CD4-positive, CD25-positive, alpha-beta regulatory T cell (primary cell): ENCODE data around the gene PTPRN2. TPM values are rescaled to one million over a fixed set of nuclear protein-coding genes. Genes with fewer than 3 reads are reported as not detected.

ENCODE experiments used
- ATAC-seq, 2 donors: fragments of 150-1000 bp; cut with Tn5 transposase; one replicate each; pipeline ENCODE4 v1.10.0; 2021; ENCODE audit warnings: low read depth in 2 of 2, moderate number of reproducible peaks in 2 of 2, moderate library complexity in 1 of 2
- DNase-seq, 3 donors: peaks; one replicate each; pipeline versions ENCODE4 v3.0.0 to v3.0.0-alpha.2; 2012 to 2022; ENCODE audit warnings: mixed read lengths in 1 of 3
- H3K27ac ChIP-seq: one replicate; pipeline ENCODE4 v1.7.0; 2013; ENCODE audit warnings: mild to moderate bottlenecking, low read length; ENCODE audit not compliant: insufficient read depth, poor library complexity, severe bottlenecking
- H3K27me3 ChIP-seq: one replicate; pipeline ENCODE4 v1.7.0; 2013; ENCODE audit warnings: low read length; ENCODE audit not compliant: control insufficient read depth, insufficient read depth
- H3K36me3 ChIP-seq: one replicate; pipeline ENCODE4 v1.7.0; 2013; ENCODE audit warnings: mild to moderate bottlenecking, low read length, moderate library complexity; ENCODE audit not compliant: control insufficient read depth, insufficient read depth
- H3K4me1 ChIP-seq: 2 replicates; pipeline ENCODE4 v1.7.0; 2013; ENCODE audit warnings: mild to moderate bottlenecking, low read length; ENCODE audit not compliant: insufficient read depth, control insufficient read depth, poor library complexity, severe bottlenecking
- H3K4me3 ChIP-seq: one replicate; pipeline ENCODE4 v1.7.0; 2013; ENCODE audit warnings: low read depth, mild to moderate bottlenecking, low read length, moderate library complexity
- H3K9me3 ChIP-seq, 2 experiments: 1 replicate in 1 of 2; 2 replicates in 1 of 2; pipeline ENCODE4 v1.7.0; 2013; ENCODE audit warnings: low read length in 2 of 2, mild to moderate bottlenecking in 1 of 2, moderate library complexity in 1 of 2; ENCODE audit not compliant: control insufficient read depth in 2 of 2
- H3K27ac Mint-ChIP-seq, 3 donors: one replicate each; pipeline ENCODE4 v1.8.0; 2020 to 2022; ENCODE audit warnings: mild to moderate bottlenecking in 3 of 3, mixed read lengths in 3 of 3, moderate library complexity in 2 of 3
- H3K27me3 Mint-ChIP-seq: one replicate; pipeline ENCODE4 v1.8.0; 2022; ENCODE audit warnings: mild to moderate bottlenecking, mixed read lengths
- H3K36me3 Mint-ChIP-seq: one replicate; pipeline ENCODE4 v1.8.0; 2020; ENCODE audit warnings: mixed read lengths
- H3K4me1 Mint-ChIP-seq, 4 donors: one replicate each; pipeline ENCODE4 v1.8.0; 2020 to 2022; ENCODE audit warnings: mixed read lengths in 4 of 4, mild to moderate bottlenecking in 1 of 4
- H3K4me3 Mint-ChIP-seq, 4 donors: one replicate each; pipeline ENCODE4 v1.8.0; 2020 to 2022; ENCODE audit warnings: mild to moderate bottlenecking in 4 of 4, mixed read lengths in 4 of 4, moderate library complexity in 3 of 4
- H3K9me3 Mint-ChIP-seq, 7 donors: one replicate each; pipeline ENCODE4 v1.8.0; 2020 to 2022; ENCODE audit warnings: mixed read lengths in 7 of 7, mild to moderate bottlenecking in 3 of 7, moderate library complexity in 2 of 7
- polyA plus RNA-seq, 4 donors: library from polyadenylated mRNA; unstranded; fragments of 300-500 nt; fragmentation: Illumina TruSeq; gene quantifications; one replicate each; pipeline ENCODE4 v1.2.3, GENCODE V29; 2021
- total RNA-seq: library from RNA; stranded (reverse); gene quantifications from one replicate; pipeline ENCODE4 v1.2.3, GENCODE V29; 2022

PTPRN2 gene
- total and polyA plus RNA-seq, 5 donors from 2014 or later: 1.6 to 4.7 (median 2.7) TPM

GRCh38 chr7:157817433-157817832 is 770.2 kb downstream of the PTPRN2 start:
- H3K27ac Mint-ChIP-seq: peak overlapping the region in 1 of 3 donors; percentile 19
- no peaks in the 10 kb centered on the region for H3K9me3 ChIP-seq
- no peaks in the 10 kb centered on the region for H3K4me1 ChIP-seq
- H3K4me1 Mint-ChIP-seq: peaks cover 0 to 6% (median 4%) of the 10 kb centered on the region in 4 donors
- no peaks in the 10 kb centered on the region for H3K36me3 ChIP-seq
- ATAC-seq: no peak
- H3K9me3 Mint-ChIP-seq: peaks cover 0 to 1% (median 0%) of the 10 kb centered on the region in 7 donors
- no peak overlapping the region for H3K4me3 ChIP-seq
- no peaks in the 10 kb centered on the region for H3K27me3 Mint-ChIP-seq
- H3K36me3 Mint-ChIP-seq: no peaks in the 10 kb centered on the region
- H3K4me3 Mint-ChIP-seq: no peak overlapping the region
- H3K27me3 ChIP-seq: no peaks in the 10 kb centered on the region
- no peak for DNase-seq
- H3K27ac ChIP-seq: no peak overlapping the region

GRCh38 chr7:157816526-157817250 is 770.9 kb downstream of the PTPRN2 start:
- Mint-ChIP-seq H3K4me3 (no peak overlapping the region), H3K4me1 (peaks cover 0 to 6% (median 4%) of the 10 kb centered on the region in 4 donors), H3K9me3 (peaks cover 0 to 1% (median 0%) of the 10 kb centered on the region in 7 donors), H3K36me3 (no peaks in the 10 kb centered on the region), H3K27me3 (no peaks in the 10 kb centered on the region), H3K27ac (no peak overlapping the region)
- ATAC-seq (no peak), DNase-seq (no peak)
- H3K4me3 ChIP-seq: no peak overlapping the region
- H3K9me3 ChIP-seq: no peaks in the 10 kb centered on the region
- no peaks in the 10 kb centered on the region for H3K36me3 ChIP-seq
- H3K27me3 ChIP-seq: no peaks in the 10 kb centered on the region
- H3K27ac ChIP-seq: no peak overlapping the region
- no peaks in the 10 kb centered on the region for H3K4me1 ChIP-seq

GRCh38 chr7:157816086-157816485 is 771.5 kb downstream of the PTPRN2 start:
- H3K27ac Mint-ChIP-seq: no peak overlapping the region
- Histone ChIP-seq H3K36me3 (no peaks in the 10 kb centered on the region), H3K27ac (no peak overlapping the region), H3K4me3 (no peak overlapping the region), H3K9me3 (no peaks in the 10 kb centered on the region), H3K4me1 (no peaks in the 10 kb centered on the region), H3K27me3 (no peaks in the 10 kb centered on the region)
- peaks cover 0 to 6% (median 4%) of the 10 kb centered on the region in 4 donors for H3K4me1 Mint-ChIP-seq
- DNase-seq (no peak), ATAC-seq (no peak)
- H3K36me3 Mint-ChIP-seq: no peaks in the 10 kb centered on the region
- H3K27me3 Mint-ChIP-seq: no peaks in the 10 kb centered on the region
- peaks cover 0 to 1% (median 0%) of the 10 kb centered on the region in 7 donors for H3K9me3 Mint-ChIP-seq
- no peak overlapping the region for H3K4me3 Mint-ChIP-seq

- no peaks in the 10 kb centered on the region for H3K4me1 ChIP-seq
- no peaks in the 10 kb centered on the region for H3K27me3 Mint-ChIP-seq
- no peaks in the 10 kb centered on the region for H3K36me3 Mint-ChIP-seq
- H3K4me1 Mint-ChIP-seq: peaks cover 0 to 6% (median 4%) of the 10 kb centered on the region in 4 donors
- no peak overlapping the region for H3K4me3 Mint-ChIP-seq
- H3K4me3 ChIP-seq: no peak overlapping the region
- no peaks in the 10 kb centered on the region for H3K27me3 ChIP-seq
- no peak overlapping the region for H3K27ac ChIP-seq
- ATAC-seq: no peak
- peaks cover 0 to 1% (median 0%) of the 10 kb centered on the region in 7 donors for H3K9me3 Mint-ChIP-seq
- no peaks in the 10 kb centered on the region for H3K36me3 ChIP-seq
- no peak for DNase-seq
- no peaks in the 10 kb centered on the region for H3K9me3 ChIP-seq
- H3K27ac Mint-ChIP-seq: no peak overlapping the region
These were observed 772.0 kb downstream of the PTPRN2 start for GRCh38 chr7:157815706-157816022.

- no peaks in the 10 kb centered on the region for H3K9me3 ChIP-seq
- H3K36me3 ChIP-seq: no peaks in the 10 kb centered on the region
- ATAC-seq: peak in 1 of 2 donors; percentile 12
- Mint-ChIP-seq H3K27me3 (no peaks in the 10 kb centered on the region), H3K27ac (no peak overlapping the region), H3K4me3 (no peak overlapping the region), H3K9me3 (peaks cover 0 to 1% (median 0%) of the 10 kb centered on the region in 7 donors), H3K4me1 (peaks cover 0 to 6% (median 4%) of the 10 kb centered on the region in 4 donors), H3K36me3 (no peaks in the 10 kb centered on the region)
- no peak overlapping the region for H3K4me3 ChIP-seq
- no peaks in the 10 kb centered on the region for H3K4me1 ChIP-seq
- DNase-seq: no peak
- H3K27ac ChIP-seq: no peak overlapping the region
- H3K27me3 ChIP-seq: no peaks in the 10 kb centered on the region
These were observed 772.5 kb downstream of the PTPRN2 start for GRCh38 chr7:157814931-157815705.

- Mint-ChIP-seq H3K36me3 (no peaks in the 10 kb centered on the region), H3K4me1 (peaks cover 0 to 6% (median 4%) of the 10 kb centered on the region in 4 donors), H3K27me3 (no peaks in the 10 kb centered on the region), H3K27ac (no peak overlapping the region), H3K4me3 (no peak overlapping the region), H3K9me3 (peaks cover 0 to 1% (median 0%) of the 10 kb centered on the region in 7 donors)
- no peaks in the 10 kb centered on the region for H3K4me1 ChIP-seq
- H3K9me3 ChIP-seq: no peaks in the 10 kb centered on the region
- H3K27me3 ChIP-seq: no peaks in the 10 kb centered on the region
- no peak for ATAC-seq
- no peak overlapping the region for H3K27ac ChIP-seq
- no peak overlapping the region for H3K4me3 ChIP-seq
- H3K36me3 ChIP-seq: no peaks in the 10 kb centered on the region
- DNase-seq: no peak
These were observed 773.6 kb downstream of the PTPRN2 start for GRCh38 chr7:157813741-157814661.

- H3K27ac Mint-ChIP-seq: no peak overlapping the region
- peaks cover 0 to 1% (median 0%) of the 10 kb centered on the region in 7 donors for H3K9me3 Mint-ChIP-seq
- DNase-seq: no peak
These were observed 774.6 kb downstream of the PTPRN2 start for GRCh38 chr7:157813053-157813452.

More at GRCh38 chr7:157813053-157813452, 774.6 kb downstream of the PTPRN2 start:
- H3K4me3 Mint-ChIP-seq: no peak overlapping the region
- H3K36me3 ChIP-seq: no peaks in the 10 kb centered on the region
- no peaks in the 10 kb centered on the region for H3K4me1 ChIP-seq
- H3K36me3 Mint-ChIP-seq: peaks cover 2% of the 10 kb centered on the region
- no peak overlapping the region for H3K27ac ChIP-seq
- ATAC-seq: no peak
- H3K4me3 ChIP-seq: no peak overlapping the region
- H3K27me3 ChIP-seq: no peaks in the 10 kb centered on the region
- no peaks in the 10 kb centered on the region for H3K27me3 Mint-ChIP-seq
- H3K9me3 ChIP-seq: no peaks in the 10 kb centered on the region
- peaks cover 0 to 5% (median 3%) of the 10 kb centered on the region in 4 donors for H3K4me1 Mint-ChIP-seq
